Caco-2 (cell line): Measurements from ENCODE around the gene SLC25A15. TPM values are rescaled to one million over a fixed set of nuclear protein-coding genes. Genes with fewer than 3 reads are reported as not detected.
A peak's percentile ranks its signal among the peaks of the same experiment; 100 is the strongest.

Experiments used
- BruUV-seq: library from RNA; stranded (reverse); fragments of 400-500 nt; replicated peaks from 2 replicates; lab custom pipeline; 2021; lab: Mats Ljungman, UMichigan
- CTCF ChIA-PET: fragments of 300-600 bp; sonication (Branson Sonifier 250); formaldehyde crosslinking; loops from one replicate; lab custom pipeline; 2022; ENCODE audit warnings: antibody characterized with exemption; lab: Charles Lee
- POLR2A ChIA-PET: fragments of 300-600 bp; sonication (Branson Sonifier 250); formaldehyde crosslinking; loops from one replicate; lab custom pipeline; 2022; ENCODE audit warnings: antibody characterized with exemption; lab: Charles Lee
- DNase-seq, 2 experiments: peaks; one replicate each; pipeline versions ENCODE4 v3.0.0 to v3.0.0-alpha.2; 2020 to 2022
- H3K27me3 ChIP-seq: replicated peaks from 2 replicates; pipeline ENCODE4 v1.6.0; 2011; ENCODE audit warnings: low read length; ENCODE audit not compliant: control insufficient read depth, insufficient read depth
- H3K36me3 ChIP-seq: 2 replicates; pipeline ENCODE4 v1.5.1; 2011; ENCODE audit warnings: low read length; ENCODE audit not compliant: control insufficient read depth, insufficient read depth
- H3K4me1 ChIP-seq: fragments of 250-450 bp; sonication (Bioruptor Pico); 2 replicates; pipeline ENCODE4 v1.5.1; 2020; ENCODE audit warnings: mild to moderate bottlenecking
- H3K4me3 ChIP-seq: 2 replicates; pipeline ENCODE4 v1.5.1; 2011; ENCODE audit warnings: low read depth, mild to moderate bottlenecking, control low read depth, low read length
- H3K9me3 ChIP-seq: fragments of 250-450 bp; sonication (Bioruptor Pico); 2 replicates; pipeline ENCODE4 v1.5.1; 2020; ENCODE audit warnings: mild to moderate bottlenecking, moderate library complexity
- H3K27ac Mint-ChIP-seq: one replicate; pipeline ENCODE4 v1.8.0; 2022; ENCODE audit warnings: mixed read lengths; ENCODE audit not compliant: unreplicated experiment
- H3K27me3 Mint-ChIP-seq: one replicate; pipeline ENCODE4 v1.8.0; 2022; ENCODE audit warnings: mixed read lengths; ENCODE audit not compliant: insufficient read depth, unreplicated experiment
- H3K36me3 Mint-ChIP-seq: one replicate; pipeline ENCODE4 v1.8.0; 2022; ENCODE audit warnings: mild to moderate bottlenecking, mixed read lengths; ENCODE audit not compliant: insufficient read depth, unreplicated experiment
- H3K4me1 Mint-ChIP-seq: one replicate; pipeline ENCODE4 v1.8.0; 2022; ENCODE audit warnings: low read depth, mixed read lengths; ENCODE audit not compliant: unreplicated experiment
- H3K4me3 Mint-ChIP-seq: one replicate; pipeline ENCODE4 v1.8.0; 2022; ENCODE audit warnings: mild to moderate bottlenecking, moderate library complexity, mixed read lengths; ENCODE audit not compliant: unreplicated experiment
- H3K9me3 Mint-ChIP-seq: one replicate; pipeline ENCODE4 v1.8.0; 2022; ENCODE audit warnings: mixed read lengths; ENCODE audit not compliant: unreplicated experiment
- CTCF ChIP-seq, 2 experiments: fragments of 200-600 bp in 1 of 2; IDR thresholded peaks; 1 replicate in 1 of 2; 2 replicates in 1 of 2; pipeline versions ENCODE4 v1.5.1 to v1.8.0; 2011 to 2022; ENCODE audit warnings: antibody characterized with exemption in 1 of 2, control low read depth in 1 of 2, inconsistent platforms in 1 of 2, low read depth in 1 of 2, low read length in 1 of 2, mild to moderate bottlenecking in 1 of 2, moderate library complexity in 1 of 2; ENCODE audit not compliant: insufficient read depth in 1 of 2, severe bottlenecking in 1 of 2, unreplicated experiment in 1 of 2
- intact Hi-C: fragments of 100-400 bp; cut with micrococcal nuclease; formaldehyde crosslinking; loops from one replicate; pipeline ENCODE4 v1.10.0; 2022; ENCODE audit not compliant: unreplicated experiment
- total RNA-seq: library from RNA; stranded (reverse); gene quantifications from 2 replicates; pipeline ENCODE4 v1.2.3, GENCODE V29; 2022

SLC25A15 gene
- total RNA-seq, 1 experiment from 2014 or later: 27.4 TPM

- Histone ChIP-seq H3K9me3 (no peaks in the 10 kb centered on the region), H3K36me3 (0 out of 2 replicates have a peak, but pooled peaks cover 3% of the 10 kb centered on the region), H3K4me3 (peak overlapping the region; percentile 98), H3K4me1 (peaks cover 9% of the 10 kb centered on the region; the same call in 1 of the 2 replicates), H3K27me3 (no peaks in the 10 kb centered on the region)
- H3K4me3 Mint-ChIP-seq: peak overlapping the region; percentile 77
- no peaks in the 10 kb centered on the region for H3K27me3 Mint-ChIP-seq
- intact Hi-C loops: no loop called here
- BruUV-seq: TSS peak; percentile 37
- H3K4me1 Mint-ChIP-seq: peaks cover 14% of the 10 kb centered on the region
- H3K36me3 Mint-ChIP-seq: peaks cover 6% of the 10 kb centered on the region
- H3K9me3 Mint-ChIP-seq: no peaks in the 10 kb centered on the region
- DNase-seq: no peak
- TF ChIP-seq CTCF (IDR thresholded peaks at IDR 0.05; ENCODE audit: insufficient read depth in 1 of 2, low read depth in 1 of 2, low read length in 1 of 2, severe bottlenecking in 1 of 2, unreplicated experiment in 1 of 2): no peak
- peak overlapping the region; percentile 64 for H3K27ac Mint-ChIP-seq
- ChIA-PET POLR2A (interaction anchor here (0.6 kb wide), 1 partner anchor 325 kb away, joined by 3 read pairs; no protein-coding TSS in a partner anchor), CTCF (interaction anchor here (0.6 to 1.8 kb wide), 3 partner anchors 13 to 133 kb away, joined by 7 to 8 read pairs (median 8); no protein-coding TSS in a partner anchor)
These were observed 774 bp downstream of the SLC25A15 start for GRCh38 chr13:40790154-40790616.

- no peak overlapping the region for H3K27ac Mint-ChIP-seq
- Histone ChIP-seq H3K4me1 (0 out of 2 replicates have a peak, but pooled peaks cover 4% of the 10 kb centered on the region), H3K27me3 (no peaks in the 10 kb centered on the region), H3K36me3 (0 out of 2 replicates have a peak, but pooled peaks cover 3% of the 10 kb centered on the region), H3K9me3 (no peaks in the 10 kb centered on the region), H3K4me3 (no peak overlapping the region)
- H3K27me3 Mint-ChIP-seq: no peaks in the 10 kb centered on the region
- DNase-seq: no peak
- ChIA-PET CTCF (no interaction called here), POLR2A (no interaction called here)
- H3K4me1 Mint-ChIP-seq: peaks cover under 1% of the 10 kb centered on the region
- H3K9me3 Mint-ChIP-seq: no peaks in the 10 kb centered on the region
- intact Hi-C loops: no loop called here
- peaks cover 6% of the 10 kb centered on the region for H3K36me3 Mint-ChIP-seq
- no peak for TF ChIP-seq CTCF (IDR thresholded peaks at IDR 0.05; ENCODE audit: insufficient read depth in 1 of 2, low read depth in 1 of 2, low read length in 1 of 2, severe bottlenecking in 1 of 2, unreplicated experiment in 1 of 2)
- BruUV-seq: no TSS peak
- H3K4me3 Mint-ChIP-seq: no peak overlapping the region
These were observed 3.1 kb downstream of the SLC25A15 start for GRCh38 chr13:40792284-40793051.

GRCh38 chr13:40793339-40793738, 3.9 kb downstream of the SLC25A15 start:
- no peak overlapping the region for H3K27ac Mint-ChIP-seq
- Histone ChIP-seq H3K4me1 (0 out of 2 replicates have a peak, but pooled peaks cover 4% of the 10 kb centered on the region), H3K9me3 (no peaks in the 10 kb centered on the region), H3K27me3 (no peaks in the 10 kb centered on the region), H3K36me3 (0 out of 2 replicates have a peak, but pooled peaks cover 3% of the 10 kb centered on the region), H3K4me3 (no peak overlapping the region)
- ChIA-PET POLR2A (no interaction called here), CTCF (no interaction called here)
- no peak overlapping the region for H3K4me3 Mint-ChIP-seq
- H3K27me3 Mint-ChIP-seq: no peaks in the 10 kb centered on the region
- no peaks in the 10 kb centered on the region for H3K4me1 Mint-ChIP-seq
- peaks cover 8% of the 10 kb centered on the region for H3K36me3 Mint-ChIP-seq
- BruUV-seq: no TSS peak
- intact Hi-C loops: no loop called here
- no peak for DNase-seq
- TF ChIP-seq CTCF (IDR thresholded peaks at IDR 0.05; ENCODE audit: insufficient read depth in 1 of 2, low read depth in 1 of 2, low read length in 1 of 2, severe bottlenecking in 1 of 2, unreplicated experiment in 1 of 2): no peak
- no peaks in the 10 kb centered on the region for H3K9me3 Mint-ChIP-seq
